Measurements from ENCODE around the gene DLL1. TPM values are rescaled to one million over a fixed set of nuclear protein-coding genes. Genes with fewer than 3 reads are reported as not detected.

DLL1 gene
- polyA plus RNA-seq, 3 donors = 0.17 TPM; not detected in 2

DNA sequence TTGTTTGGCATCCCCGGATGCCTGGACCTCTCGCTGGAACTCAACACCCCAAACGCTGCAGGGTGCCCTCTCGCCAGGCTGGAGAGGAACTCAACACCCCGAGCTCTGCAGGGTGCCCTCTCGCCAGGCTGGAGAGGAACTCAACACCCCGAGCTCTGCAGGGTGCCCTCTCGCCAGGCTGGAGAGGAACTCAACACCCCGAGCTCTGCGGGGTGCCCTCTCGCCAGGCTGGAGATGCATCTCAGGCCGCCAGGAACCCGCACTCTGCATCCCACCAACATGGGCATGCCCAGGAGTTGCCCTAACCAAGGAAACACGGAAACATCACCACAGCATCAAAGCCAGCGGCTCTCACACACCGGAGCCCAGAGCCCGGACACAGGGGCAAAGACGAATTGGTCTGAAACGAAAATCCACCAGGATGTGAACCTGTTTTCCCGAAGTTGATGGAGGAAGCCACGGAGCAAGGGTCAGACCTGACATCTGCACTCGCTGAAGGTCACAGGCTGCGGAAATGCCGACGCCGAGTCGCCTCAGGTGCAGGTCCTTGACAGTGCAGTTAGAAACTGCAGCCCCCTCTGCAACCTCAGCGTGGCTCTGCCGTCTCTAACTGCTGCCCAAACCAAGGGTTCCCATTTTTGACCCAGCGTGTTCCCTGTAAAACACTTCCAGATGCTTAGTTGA lies 37.5 kb downstream of the DLL1 start:
- Histone ChIP-seq H3K4me3 (replicated peaks in 1 of 3; ENCODE audit: low read depth in 2 of 3, low read length in 3 of 3) (no peak overlapping the region), H3K4me1 (ENCODE audit: control insufficient read depth in 1 of 2, insufficient read depth in 2 of 2, low read length in 2 of 2) (no peaks in the 10 kb centered on the region), H3K79me2 (ENCODE audit: insufficient read depth, low read length) (no peaks in the 10 kb centered on the region), H3K27ac (ENCODE audit: low read depth in 1 of 2, low read length in 2 of 2) (no peak overlapping the region), H3K36me3 (replicated peaks in 1 of 2; ENCODE audit: control insufficient read depth in 1 of 2, insufficient read depth in 2 of 2, low read length in 2 of 2) (no peaks in the 10 kb centered on the region), H4K20me1 (ENCODE audit: insufficient read depth, low read length) (no peaks in the 10 kb centered on the region), H2AFZ (ENCODE audit: insufficient read depth, low read depth, low read length, poor library complexity, severe bottlenecking) (no peak overlapping the region), H3K4me2 (replicated peaks; ENCODE audit: extremely low read depth, low read length, poor library complexity, severe bottlenecking) (no peak overlapping the region), H3K9ac (ENCODE audit: insufficient read depth, low read length, poor library complexity, severe bottlenecking) (no peak overlapping the region), H3K9me3 (replicated peaks in 1 of 2; ENCODE audit: control insufficient read depth in 1 of 2, insufficient read depth in 1 of 2, low read length in 2 of 2) (no peaks in the 10 kb centered on the region), H3K27me3 (ENCODE audit: control insufficient read depth in 2 of 2, insufficient read depth in 2 of 2, low read length in 2 of 2) (no peaks in the 10 kb centered on the region)
- WGBS (ENCODE audit: insufficient coverage) = 83% methylated on average over 29 of the region's 30 CpGs
- Mint-ChIP-seq H3K4me1 (peaks cover 3% of the 10 kb centered on the region), H3K36me3 (no peaks in the 10 kb centered on the region), H3K27ac (no peak overlapping the region), H3K9me3 (no peaks in the 10 kb centered on the region), H3K27me3 (ENCODE audit: low read depth in 3 of 3) (peaks cover 11 to 32% (median 29%) of the 10 kb centered on the region in 3 donors), H3K4me3 (no peak overlapping the region)
- intact Hi-C loops (cut with micrococcal nuclease) = no loop called here
- DNase-seq = no peak
- TF ChIP-seq, protein P1, sequence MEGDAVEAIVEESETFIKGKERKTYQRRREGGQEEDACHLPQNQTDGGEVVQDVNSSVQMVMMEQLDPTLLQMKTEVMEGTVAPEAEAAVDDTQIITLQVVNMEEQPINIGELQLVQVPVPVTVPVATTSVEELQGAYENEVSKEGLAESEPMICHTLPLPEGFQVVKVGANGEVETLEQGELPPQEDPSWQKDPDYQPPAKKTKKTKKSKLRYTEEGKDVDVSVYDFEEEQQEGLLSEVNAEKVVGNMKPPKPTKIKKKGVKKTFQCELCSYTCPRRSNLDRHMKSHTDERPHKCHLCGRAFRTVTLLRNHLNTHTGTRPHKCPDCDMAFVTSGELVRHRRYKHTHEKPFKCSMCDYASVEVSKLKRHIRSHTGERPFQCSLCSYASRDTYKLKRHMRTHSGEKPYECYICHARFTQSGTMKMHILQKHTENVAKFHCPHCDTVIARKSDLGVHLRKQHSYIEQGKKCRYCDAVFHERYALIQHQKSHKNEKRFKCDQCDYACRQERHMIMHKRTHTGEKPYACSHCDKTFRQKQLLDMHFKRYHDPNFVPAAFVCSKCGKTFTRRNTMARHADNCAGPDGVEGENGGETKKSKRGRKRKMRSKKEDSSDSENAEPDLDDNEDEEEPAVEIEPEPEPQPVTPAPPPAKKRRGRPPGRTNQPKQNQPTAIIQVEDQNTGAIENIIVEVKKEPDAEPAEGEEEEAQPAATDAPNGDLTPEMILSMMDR (IDR thresholded peaks at IDR 0.05) = no peak

DNA sequence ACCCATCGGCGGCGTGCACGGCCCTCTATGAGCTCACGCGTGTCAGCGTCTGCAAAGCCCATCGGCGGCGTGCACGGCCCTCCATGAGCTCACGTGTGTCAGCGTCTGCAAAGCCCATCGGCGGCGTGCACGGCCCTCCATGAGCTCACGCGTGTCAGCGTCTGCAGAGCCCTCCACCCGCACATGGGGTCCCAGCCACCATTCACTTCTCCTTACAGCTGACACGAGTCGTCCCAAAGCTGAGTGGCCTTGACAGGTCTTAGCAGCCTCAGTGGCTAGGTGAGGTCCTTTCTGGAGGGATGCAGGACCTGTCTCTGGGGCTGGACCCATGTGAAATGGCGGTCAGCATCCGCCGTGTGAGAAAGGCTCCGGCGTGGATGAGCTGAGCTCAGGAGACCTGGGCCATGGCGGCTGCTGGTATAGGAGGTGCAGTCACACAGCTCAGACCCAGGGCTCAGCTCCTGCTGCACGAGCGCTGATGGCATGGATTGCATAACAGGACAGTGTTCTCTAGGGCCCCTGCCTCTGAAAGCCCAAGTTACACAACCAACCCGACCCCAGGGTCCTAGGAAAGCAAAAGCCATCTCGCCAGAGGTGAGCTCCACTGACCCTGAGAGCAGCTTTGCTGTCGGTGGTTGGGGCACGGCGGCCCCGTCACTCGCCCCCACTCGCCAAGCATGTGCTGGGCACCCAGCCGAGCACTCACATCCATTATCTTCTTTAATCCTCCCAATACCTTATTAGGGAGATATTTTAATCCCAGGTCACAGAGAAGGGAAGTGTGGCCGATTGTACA lies 38.9 kb downstream of the DLL1 start:
- TF ChIP-seq, protein P1 (IDR thresholded peaks at IDR 0.05) = no peak
- Histone ChIP-seq H3K9me3 (replicated peaks in 1 of 2; ENCODE audit: control insufficient read depth in 1 of 2, insufficient read depth in 1 of 2, low read length in 2 of 2) (no peaks in the 10 kb centered on the region), H3K4me3 (replicated peaks in 1 of 3; ENCODE audit: low read depth in 2 of 3, low read length in 3 of 3) (no peak overlapping the region), H3K27me3 (ENCODE audit: control insufficient read depth in 2 of 2, insufficient read depth in 2 of 2, low read length in 2 of 2) (no peaks in the 10 kb centered on the region), H3K4me1 (ENCODE audit: control insufficient read depth in 1 of 2, insufficient read depth in 2 of 2, low read length in 2 of 2) (no peaks in the 10 kb centered on the region), H3K36me3 (replicated peaks in 1 of 2; ENCODE audit: control insufficient read depth in 1 of 2, insufficient read depth in 2 of 2, low read length in 2 of 2) (no peaks in the 10 kb centered on the region), H3K79me2 (ENCODE audit: insufficient read depth, low read length) (no peaks in the 10 kb centered on the region), H4K20me1 (ENCODE audit: insufficient read depth, low read length) (no peaks in the 10 kb centered on the region), H3K9ac (ENCODE audit: insufficient read depth, low read length, poor library complexity, severe bottlenecking) (no peak overlapping the region), H3K27ac (ENCODE audit: low read depth in 1 of 2, low read length in 2 of 2) (no peak overlapping the region), H3K4me2 (replicated peaks; ENCODE audit: extremely low read depth, low read length, poor library complexity, severe bottlenecking) (no peak overlapping the region), H2AFZ (ENCODE audit: insufficient read depth, low read depth, low read length, poor library complexity, severe bottlenecking) (no peak overlapping the region)
- Mint-ChIP-seq H3K27ac (no peak overlapping the region), H3K4me3 (no peak overlapping the region), H3K36me3 (no peaks in the 10 kb centered on the region), H3K27me3 (ENCODE audit: low read depth in 3 of 3) (peaks cover 12 to 40% (median 39%) of the 10 kb centered on the region in 3 donors), H3K4me1 (peaks cover 3% of the 10 kb centered on the region), H3K9me3 (no peaks in the 10 kb centered on the region)
- WGBS (ENCODE audit: insufficient coverage) = 83% methylated on average over 30 of the region's 41 CpGs
- intact Hi-C loops (cut with micrococcal nuclease) = no loop called here
- no peak for DNase-seq
